H1 (cell line): ENCODE results near the gene OR2H1. TPM values are rescaled to one million over a fixed set of nuclear protein-coding genes. Genes with fewer than 3 reads are reported as not detected.

Experiments
- CTCF ChIA-PET: fragments of 300-600 bp; sonication (Branson Sonifier 250); formaldehyde crosslinking; loops from one replicate; lab custom pipeline; 2021; ENCODE audit not compliant: partially characterized antibody; lab: Charles Lee
- POLR2A ChIA-PET: fragments of 300-600 bp; sonication (Branson Sonifier 250); formaldehyde crosslinking; loops from one replicate; lab custom pipeline; 2021; ENCODE audit warnings: inconsistent platforms; ENCODE audit not compliant: partially characterized antibody; lab: Charles Lee
- DNase-seq, 2 experiments: peaks; one replicate each; pipeline versions ENCODE4 v3.0.0 to v3.0.0-alpha.2; 2010 to 2022; ENCODE audit warnings: low spot score in 2 of 2, low read depth in 1 of 2, mixed read lengths in 1 of 2
- FAIRE-seq: peaks from 2 replicates; lab custom pipeline; 2011; peaks lifted over from hg19 to GRCh38; lab: Jason Lieb, UNC
- H2AFZ ChIP-seq: 2 replicates; pipeline ENCODE4 v1.8.1; 2012; ENCODE audit warnings: low read length, inconsistent platforms
- H2AK5ac ChIP-seq: 2 replicates; pipeline ENCODE4 v1.6.1; 2013; ENCODE audit warnings: low read depth, low read length
- H2BK120ac ChIP-seq: replicated peaks from 2 replicates; pipeline ENCODE3; 2013; ENCODE audit warnings: low read depth, low read length, inconsistent platforms
- H2BK12ac ChIP-seq: 2 replicates; pipeline ENCODE4 v1.6.1; 2013; ENCODE audit warnings: low read depth, low read length
- H2BK15ac ChIP-seq: 2 replicates; pipeline ENCODE4 v1.6.1; 2013; ENCODE audit warnings: low read length
- H2BK20ac ChIP-seq: 2 replicates; pipeline ENCODE4 v1.6.1; 2013; ENCODE audit warnings: low read length
- H2BK5ac ChIP-seq: 2 replicates; pipeline ENCODE4 v1.6.1; 2013; ENCODE audit warnings: low read depth, low read length
- H3K14ac ChIP-seq: 2 replicates; pipeline ENCODE4 v1.6.1; 2013; ENCODE audit warnings: inconsistent platforms; ENCODE audit not compliant: insufficient read length
- H3K18ac ChIP-seq: 2 replicates; pipeline ENCODE4 v1.6.1; 2013; ENCODE audit warnings: low read length; ENCODE audit errors: extremely low read depth
- H3K23ac ChIP-seq: 2 replicates; pipeline ENCODE4 v1.6.1; 2013; ENCODE audit warnings: inconsistent platforms; ENCODE audit not compliant: insufficient read length
- H3K23me2 ChIP-seq: 2 replicates; pipeline ENCODE4 v1.6.1; 2013; ENCODE audit warnings: low read depth, low read length
- H3K27ac ChIP-seq: 2 replicates; pipeline ENCODE4 v1.6.1; 2011; ENCODE audit warnings: low read depth, low read length, inconsistent platforms
- H3K27me3 ChIP-seq, 4 experiments: replicated peaks in 1 of 4; 1 replicate in 1 of 4; 2 replicates in 3 of 4; pipeline versions ENCODE4 v1.6.1 to v1.8.1; 2011 to 2013; ENCODE audit warnings: low read length in 3 of 4, mild to moderate bottlenecking in 3 of 4, inconsistent platforms in 2 of 4, mixed read lengths in 2 of 4, moderate library complexity in 1 of 4; ENCODE audit not compliant: control insufficient read depth in 3 of 4, insufficient read depth in 3 of 4; ENCODE audit errors: extremely low read depth in 1 of 4
- H3K36me3 ChIP-seq, 4 experiments: 2 replicates each; pipeline versions ENCODE4 v1.6.1 to v1.8.1; 2011 to 2013; ENCODE audit warnings: mild to moderate bottlenecking in 4 of 4, low read length in 3 of 4, moderate library complexity in 2 of 4, control low read depth in 1 of 4, inconsistent platforms in 1 of 4; ENCODE audit not compliant: insufficient read depth in 4 of 4, control insufficient read depth in 2 of 4
- H3K4ac ChIP-seq: replicated peaks from 2 replicates; pipeline ENCODE3; 2013; ENCODE audit warnings: low read length, low read depth, mixed read lengths, inconsistent platforms; ENCODE audit not compliant: insufficient read length
- H3K4me1 ChIP-seq, 4 experiments: replicated peaks in 1 of 4; 1 replicate in 1 of 4; 2 replicates in 3 of 4; pipeline versions ENCODE4 v1.6.1 to v1.8.1; 2011 to 2013; ENCODE audit warnings: low read length in 3 of 4, inconsistent platforms in 2 of 4, mixed read lengths in 1 of 4; ENCODE audit not compliant: insufficient read depth in 4 of 4, control insufficient read depth in 3 of 4
- H3K4me2 ChIP-seq, 2 experiments: 2 replicates each; pipeline versions ENCODE4 v1.6.1 to v1.8.1; 2011 to 2013; ENCODE audit warnings: low read depth in 2 of 2, low read length in 2 of 2, control low read depth in 1 of 2, inconsistent platforms in 1 of 2, mild to moderate bottlenecking in 1 of 2; ENCODE audit not compliant: insufficient read depth in 1 of 2
- H3K4me3 ChIP-seq, 4 experiments: fragments of 200-600, 300-600 bp in 1 of 4; sonication (generic), shearing (Covaris generic), sonication (Bioruptor Twin) in 1 of 4; 2 replicates each; pipeline versions ENCODE4 v1.5.1 to v1.8.1; 2011 to 2016; ENCODE audit warnings: low read length in 4 of 4, low read depth in 3 of 4, control low read depth in 2 of 4, inconsistent platforms in 2 of 4, mild to moderate bottlenecking in 2 of 4, mixed read lengths in 1 of 4, moderate library complexity in 1 of 4; ENCODE audit not compliant: insufficient read depth in 2 of 4; ENCODE audit errors: extremely low read depth in 1 of 4
- H3K56ac ChIP-seq: replicated peaks from 2 replicates; pipeline ENCODE3; 2013; ENCODE audit warnings: low read depth, mild to moderate bottlenecking, mixed read lengths, low read length, inconsistent platforms; ENCODE audit not compliant: insufficient read length
- H3K79me1 ChIP-seq: 2 replicates; pipeline ENCODE4 v1.6.1; 2013; ENCODE audit warnings: low read depth, low read length, control low read depth
- H3K79me2 ChIP-seq, 2 experiments: 2 replicates each; pipeline versions ENCODE4 v1.6.1 to v1.8.1; 2012 to 2013; ENCODE audit warnings: low read length in 2 of 2, mild to moderate bottlenecking in 2 of 2, inconsistent platforms in 1 of 2; ENCODE audit not compliant: insufficient read depth in 2 of 2, control insufficient read depth in 1 of 2
- H3K9ac ChIP-seq, 4 experiments: replicated peaks in 1 of 4; 1 replicate in 1 of 4; 2 replicates in 3 of 4; pipeline versions ENCODE4 v1.6.1 to v1.8.1; 2011 to 2013; ENCODE audit warnings: low read depth in 3 of 4, low read length in 3 of 4, control low read depth in 2 of 4, mild to moderate bottlenecking in 2 of 4, moderate library complexity in 2 of 4, inconsistent platforms in 1 of 4; ENCODE audit errors: extremely low read depth in 1 of 4
- H3K9me3 ChIP-seq, 2 experiments: 2 replicates each; pipeline versions ENCODE4 v1.6.1 to v1.8.1; 2012 to 2013; ENCODE audit warnings: mild to moderate bottlenecking in 2 of 2, moderate library complexity in 2 of 2, control low read depth in 1 of 2, inconsistent platforms in 1 of 2, low read depth in 1 of 2, low read length in 1 of 2, mixed read lengths in 1 of 2; ENCODE audit not compliant: insufficient read depth in 2 of 2
- H4K20me1 ChIP-seq, 2 experiments: replicated peaks in 1 of 2; 2 replicates each; pipeline versions ENCODE3 to v1.8.1; 2011 to 2013; ENCODE audit warnings: inconsistent platforms in 2 of 2, low read length in 2 of 2, mild to moderate bottlenecking in 1 of 2; ENCODE audit not compliant: insufficient read depth in 2 of 2, control insufficient read depth in 1 of 2
- H4K5ac ChIP-seq: 2 replicates; pipeline ENCODE4 v1.6.1; 2013; ENCODE audit warnings: low read length, low read depth, mixed read lengths, inconsistent platforms; ENCODE audit not compliant: insufficient read length
- H4K8ac ChIP-seq: 2 replicates; pipeline ENCODE4 v1.8.0; 2013; ENCODE audit warnings: mild to moderate bottlenecking, moderate library complexity, low read length, inconsistent platforms; ENCODE audit not compliant: insufficient read depth; ENCODE audit errors: extremely low read depth
- H4K91ac ChIP-seq: replicated peaks from 2 replicates; pipeline ENCODE3; 2013; ENCODE audit warnings: low read length, mixed read lengths, inconsistent platforms; ENCODE audit not compliant: insufficient read length
- BACH1 ChIP-seq: IDR thresholded peaks from 2 replicates; pipeline ENCODE4 v1.6.1; 2012; ENCODE audit warnings: low read length, improper control_type of control experiment
- BRCA1 ChIP-seq: IDR thresholded peaks from 2 replicates; pipeline ENCODE4 v1.6.1; 2012; ENCODE audit warnings: low read depth, low read length, improper control_type of control experiment
- CBX5 ChIP-seq: fragments of 300-800, 300-1000 bp; sonication (generic); IDR thresholded peaks from 2 replicates; pipeline ENCODE4 v1.7.1; 2016; ENCODE audit warnings: antibody characterized with exemption, low read length, low read depth
- CBX8 ChIP-seq: fragments of 300-800, 300-1000 bp; sonication (generic); IDR thresholded peaks from 2 replicates; pipeline ENCODE4 v1.7.1; 2016; ENCODE audit warnings: low read depth, low read length, borderline replicate concordance
- EZH2 ChIP-seq: fragments of 200-600 bp; sonication (generic); IDR thresholded peaks from 2 replicates; pipeline ENCODE4 v1.7.1; 2012; ENCODE audit warnings: low read depth, mild to moderate bottlenecking, moderate library complexity, low read length, inconsistent platforms; ENCODE audit not compliant: severe bottlenecking
- GTF2F1 ChIP-seq: IDR thresholded peaks from 2 replicates; pipeline ENCODE4 v1.6.1; 2012; ENCODE audit warnings: low read depth, low read length, improper control_type of control experiment, borderline replicate concordance
- JUND ChIP-seq: IDR thresholded peaks from 2 replicates; pipeline ENCODE4 v1.6.1; 2011; ENCODE audit warnings: mild to moderate bottlenecking, improper control_type of control experiment, low read length
- RXRA ChIP-seq: IDR thresholded peaks from 2 replicates; pipeline ENCODE4 v1.6.1; 2011; ENCODE audit warnings: low read depth, mild to moderate bottlenecking, low read length, moderate library complexity; ENCODE audit not compliant: insufficient read depth
- WGBS, 2 experiments: shearing (Covaris generic) in 1 of 2; methylation state at CpG; one replicate each; pipeline versions ENCODE4 v1.1.6 to v1.1.7; 2013 to 2015; ENCODE audit warnings: low lambda C conversion rate in 2 of 2, mixed read lengths in 2 of 2, inconsistent platforms in 1 of 2, low coverage in 1 of 2, missing lambda C conversion rate in 1 of 2; ENCODE audit not compliant: insufficient replicate concordance in 2 of 2, insufficient coverage in 1 of 2, insufficient read length in 1 of 2; ENCODE audit errors: extremely low coverage in 1 of 2, missing lambda C conversion rate in 1 of 2; 5-methylcytosine and 5-hydroxymethylcytosine counted together
- polyA plus RNA-seq, 7 experiments: library from polyadenylated mRNA; depleted of rRNA in 3 of 7; stranded (reverse) in 5 of 7; unstranded in 2 of 7; fragments of >200 nt in 5 of 7; fragments of 200-250 nt in 2 of 7; gene quantifications; 1 replicate in 5 of 7; 2 replicates in 1 of 7; 4 replicates in 1 of 7; pipeline versions ENCODE4 v1.2.1 to v1.2.3, GENCODE V29; 2011 to 2013; ENCODE audit warnings: missing spikeins in 2 of 7, mixed read lengths in 2 of 7
- total RNA-seq: library from RNA; stranded (reverse); fragmentation: NEBNext Ultra II Directional; extraction: Animal tissue kit (Norgen Biotek cat#: 25700); gene quantifications from 2 replicates; pipeline ENCODE4 v1.2.1, GENCODE V29; 2021

OR2H1 gene
- total and polyA plus RNA-seq, 2 of the 8 experiments (the other 6 are each of a cell fraction or from before 2014, with no cell fraction given): not detected

GRCh38 chr6:29509239-29509638 is 52.3 kb downstream of the OR2H1 start:
- no peak for FAIRE-seq
- TF ChIP-seq RXRA (no peak), CBX8 (no peak), JUND (no peak), CBX5 (no peak), BRCA1 (no peak), EZH2 (no peak), GTF2F1 (no peak), BACH1 (no peak)

More at GRCh38 chr6:29509239-29509638, 52.3 kb downstream of the OR2H1 start:
- no peak overlapping the region for H3K9ac ChIP-seq
- H3K9me3 ChIP-seq: no peaks in the 10 kb centered on the region
- H3K36me3 ChIP-seq: no peaks in the 10 kb centered on the region
- no peak overlapping the region for H3K14ac ChIP-seq
- no peak overlapping the region for H2BK120ac ChIP-seq
- no peak overlapping the region for H3K18ac ChIP-seq
- no peak overlapping the region for H2BK12ac ChIP-seq
- H3K79me1 ChIP-seq: no peaks in the 10 kb centered on the region; the same call in 1 of the 2 replicates
- no peak overlapping the region for H3K4me2 ChIP-seq
- no peaks in the 10 kb centered on the region for H3K23me2 ChIP-seq
- H3K56ac ChIP-seq: no peak overlapping the region
- H3K4me3 ChIP-seq: no peak overlapping the region
- peak in 1 of 2 experiments; percentile 23 for DNase-seq
- no peak overlapping the region for H2AFZ ChIP-seq
- H3K23ac ChIP-seq: no peak overlapping the region
- no peak overlapping the region for H2BK20ac ChIP-seq
- no peaks in the 10 kb centered on the region for H3K79me2 ChIP-seq
- H2BK15ac ChIP-seq: no peak overlapping the region
- no peaks in the 10 kb centered on the region for H4K20me1 ChIP-seq
- ChIA-PET POLR2A (no interaction called here), CTCF (interaction anchor here (0.8 to 2.9 kb wide), 2 partner anchors 11 to 74 kb away, joined by 3 to 9 read pairs; no protein-coding TSS in a partner anchor)
- H2BK5ac ChIP-seq: no peak overlapping the region
- H3K27ac ChIP-seq: no peak overlapping the region
- no peak overlapping the region for H3K4ac ChIP-seq
- no peak overlapping the region for H2AK5ac ChIP-seq
- H3K27me3 ChIP-seq: no peaks in the 10 kb centered on the region; a peak in 1 of 7 replicates
- no peak overlapping the region for H4K91ac ChIP-seq
- no peak overlapping the region for H4K8ac ChIP-seq
- H4K5ac ChIP-seq: no peak overlapping the region
- 72% methylated on average over 6 of the region's 6 CpGs; no CpG with 5 or more reads in 1 of the 2 experiments for WGBS, 2 experiments
- no peaks in the 10 kb centered on the region for H3K4me1 ChIP-seq
